ENCODE data around the gene SLC7A8.

The SLC7A8 gene

GRCh38 chr14:23093991-23094665 lies 89.3 kb downstream of the SLC7A8 start:
- H3K4me3 ChIP-seq (ENCODE audit: control insufficient read depth, low read depth, low read length) = peak overlapping the region; percentile 91
- no peak for DNase-seq (ENCODE audit: low read depth)
- TF ChIP-seq, protein P1, sequence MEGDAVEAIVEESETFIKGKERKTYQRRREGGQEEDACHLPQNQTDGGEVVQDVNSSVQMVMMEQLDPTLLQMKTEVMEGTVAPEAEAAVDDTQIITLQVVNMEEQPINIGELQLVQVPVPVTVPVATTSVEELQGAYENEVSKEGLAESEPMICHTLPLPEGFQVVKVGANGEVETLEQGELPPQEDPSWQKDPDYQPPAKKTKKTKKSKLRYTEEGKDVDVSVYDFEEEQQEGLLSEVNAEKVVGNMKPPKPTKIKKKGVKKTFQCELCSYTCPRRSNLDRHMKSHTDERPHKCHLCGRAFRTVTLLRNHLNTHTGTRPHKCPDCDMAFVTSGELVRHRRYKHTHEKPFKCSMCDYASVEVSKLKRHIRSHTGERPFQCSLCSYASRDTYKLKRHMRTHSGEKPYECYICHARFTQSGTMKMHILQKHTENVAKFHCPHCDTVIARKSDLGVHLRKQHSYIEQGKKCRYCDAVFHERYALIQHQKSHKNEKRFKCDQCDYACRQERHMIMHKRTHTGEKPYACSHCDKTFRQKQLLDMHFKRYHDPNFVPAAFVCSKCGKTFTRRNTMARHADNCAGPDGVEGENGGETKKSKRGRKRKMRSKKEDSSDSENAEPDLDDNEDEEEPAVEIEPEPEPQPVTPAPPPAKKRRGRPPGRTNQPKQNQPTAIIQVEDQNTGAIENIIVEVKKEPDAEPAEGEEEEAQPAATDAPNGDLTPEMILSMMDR (IDR thresholded peaks at IDR 0.05; ENCODE audit: control insufficient read depth, insufficient read depth, low read depth, low read length, missing control alignments) = peak; percentile 31

- H3K4me3 ChIP-seq (ENCODE audit: control insufficient read depth, low read depth, low read length) = peak overlapping the region; percentile 91
- TF ChIP-seq, protein P1 (IDR thresholded peaks at IDR 0.05; ENCODE audit: control insufficient read depth, insufficient read depth, low read depth, low read length, missing control alignments) = no peak
- DNase-seq (ENCODE audit: low read depth) = no peak
These were observed 89.9 kb downstream of the SLC7A8 start for GRCh38 chr14:23093526-23093925.

DNA sequence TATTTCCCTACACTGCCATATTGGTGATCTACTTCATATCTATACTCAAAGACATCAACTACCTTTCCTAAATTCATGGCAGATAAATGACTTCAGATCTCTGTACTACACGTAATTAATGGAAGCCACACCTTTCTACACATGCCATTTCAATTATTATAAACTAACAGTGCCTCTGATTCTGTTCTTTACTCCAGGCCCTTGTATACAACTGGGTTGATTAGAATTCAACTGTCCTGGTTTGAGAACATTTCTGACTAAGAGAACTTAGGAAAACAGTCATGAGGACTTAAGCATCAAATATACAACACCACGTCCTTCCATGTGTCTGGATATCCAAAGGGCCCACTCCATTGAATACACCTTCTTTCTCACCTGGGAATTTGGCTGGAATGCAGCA lies 90.4 kb downstream of the SLC7A8 start:
- peak overlapping the region; percentile 91; the same call in 1 of the 2 replicates for H3K4me3 ChIP-seq (ENCODE audit: control insufficient read depth, low read depth, low read length)
- TF ChIP-seq, protein P1 (IDR thresholded peaks at IDR 0.05; ENCODE audit: control insufficient read depth, insufficient read depth, low read depth, low read length, missing control alignments) = no peak
- no peak for DNase-seq (ENCODE audit: low read depth)

- DNase-seq (ENCODE audit: low read depth) = no peak
- no peak overlapping the region for H3K4me3 ChIP-seq (ENCODE audit: control insufficient read depth, low read depth, low read length)
- TF ChIP-seq, protein P1 (IDR thresholded peaks at IDR 0.05; ENCODE audit: control insufficient read depth, insufficient read depth, low read depth, low read length, missing control alignments) = no peak
These were observed 91.9 kb downstream of the SLC7A8 start for GRCh38 chr14:23091294-23092225.

- H3K4me3 ChIP-seq (ENCODE audit: control insufficient read depth, low read depth, low read length) = no peak overlapping the region
- no peak for DNase-seq (ENCODE audit: low read depth)
- TF ChIP-seq, protein P1 (IDR thresholded peaks at IDR 0.05; ENCODE audit: control insufficient read depth, insufficient read depth, low read depth, low read length, missing control alignments) = no peak
These were observed 93.2 kb downstream of the SLC7A8 start for GRCh38 chr14:23090254-23090636.

DNA sequence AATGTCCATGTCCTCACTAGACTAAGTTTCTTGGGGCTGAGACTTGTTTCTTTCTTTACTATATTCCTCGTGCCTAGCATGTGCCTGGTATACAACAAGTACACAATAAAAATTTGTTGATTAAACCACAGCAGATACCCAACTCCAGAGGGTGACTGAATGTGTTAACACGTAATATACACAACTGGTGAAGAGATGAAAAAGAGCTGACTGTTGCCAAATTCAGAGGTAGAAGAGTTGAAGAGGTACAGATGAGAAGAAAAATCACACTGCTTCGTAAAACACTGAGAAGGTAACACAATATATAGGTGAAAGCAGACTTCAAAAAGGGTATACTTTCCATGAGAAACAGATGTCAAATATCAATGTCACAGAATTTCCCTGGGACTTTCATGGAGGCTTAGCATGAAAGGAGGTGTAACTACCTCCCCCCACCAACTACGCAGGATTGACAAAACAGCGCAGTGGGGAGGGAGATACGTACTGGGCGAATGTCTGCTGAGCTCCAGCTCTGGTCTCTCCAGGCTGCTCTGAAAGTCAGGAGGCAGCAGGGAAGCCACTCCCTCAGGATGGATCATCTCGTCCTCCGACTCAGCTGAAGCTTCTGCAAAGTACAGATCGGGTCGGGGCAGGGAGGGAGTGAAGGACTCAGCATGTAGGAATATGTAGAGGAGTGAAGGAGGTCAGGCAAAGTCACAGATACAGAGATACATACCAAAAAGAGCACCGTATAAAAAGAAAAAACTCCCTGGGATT lies 93.8 kb downstream of the SLC7A8 start:
- no peak for DNase-seq (ENCODE audit: low read depth)
- H3K4me3 ChIP-seq (ENCODE audit: control insufficient read depth, low read depth, low read length) = no peak overlapping the region
- TF ChIP-seq, protein P1 (IDR thresholded peaks at IDR 0.05; ENCODE audit: control insufficient read depth, insufficient read depth, low read depth, low read length, missing control alignments) = no peak

All from AG09309 (cell line).